ENCODE data around the gene CEP83.

DNA sequence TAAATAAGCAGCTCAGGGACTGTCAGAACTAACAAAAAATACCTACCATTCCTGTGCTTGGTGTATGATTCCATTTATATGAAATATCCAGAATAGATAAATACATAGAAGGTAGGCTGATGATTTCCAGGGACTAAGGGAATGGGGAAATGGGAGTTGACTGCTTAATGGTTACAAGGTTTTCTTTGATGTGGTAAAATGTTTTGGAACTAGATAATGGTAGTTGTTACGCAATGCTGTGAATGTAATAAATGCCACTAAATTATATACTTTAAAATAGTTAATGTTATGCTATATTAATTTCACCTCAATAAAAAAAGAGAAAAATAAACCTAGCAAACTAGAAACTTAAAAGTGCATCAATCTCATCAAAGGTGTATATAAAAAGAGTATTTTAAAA, 41.1 kb downstream of the CEP83 start:
- TF ChIP-seq, protein P1, sequence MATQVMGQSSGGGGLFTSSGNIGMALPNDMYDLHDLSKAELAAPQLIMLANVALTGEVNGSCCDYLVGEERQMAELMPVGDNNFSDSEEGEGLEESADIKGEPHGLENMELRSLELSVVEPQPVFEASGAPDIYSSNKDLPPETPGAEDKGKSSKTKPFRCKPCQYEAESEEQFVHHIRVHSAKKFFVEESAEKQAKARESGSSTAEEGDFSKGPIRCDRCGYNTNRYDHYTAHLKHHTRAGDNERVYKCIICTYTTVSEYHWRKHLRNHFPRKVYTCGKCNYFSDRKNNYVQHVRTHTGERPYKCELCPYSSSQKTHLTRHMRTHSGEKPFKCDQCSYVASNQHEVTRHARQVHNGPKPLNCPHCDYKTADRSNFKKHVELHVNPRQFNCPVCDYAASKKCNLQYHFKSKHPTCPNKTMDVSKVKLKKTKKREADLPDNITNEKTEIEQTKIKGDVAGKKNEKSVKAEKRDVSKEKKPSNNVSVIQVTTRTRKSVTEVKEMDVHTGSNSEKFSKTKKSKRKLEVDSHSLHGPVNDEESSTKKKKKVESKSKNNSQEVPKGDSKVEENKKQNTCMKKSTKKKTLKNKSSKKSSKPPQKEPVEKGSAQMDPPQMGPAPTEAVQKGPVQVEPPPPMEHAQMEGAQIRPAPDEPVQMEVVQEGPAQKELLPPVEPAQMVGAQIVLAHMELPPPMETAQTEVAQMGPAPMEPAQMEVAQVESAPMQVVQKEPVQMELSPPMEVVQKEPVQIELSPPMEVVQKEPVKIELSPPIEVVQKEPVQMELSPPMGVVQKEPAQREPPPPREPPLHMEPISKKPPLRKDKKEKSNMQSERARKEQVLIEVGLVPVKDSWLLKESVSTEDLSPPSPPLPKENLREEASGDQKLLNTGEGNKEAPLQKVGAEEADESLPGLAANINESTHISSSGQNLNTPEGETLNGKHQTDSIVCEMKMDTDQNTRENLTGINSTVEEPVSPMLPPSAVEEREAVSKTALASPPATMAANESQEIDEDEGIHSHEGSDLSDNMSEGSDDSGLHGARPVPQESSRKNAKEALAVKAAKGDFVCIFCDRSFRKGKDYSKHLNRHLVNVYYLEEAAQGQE (IDR thresholded peaks at IDR 0.05; ENCODE audit: unreplicated experiment) = no peak
- TF ChIP-seq, protein P2, sequence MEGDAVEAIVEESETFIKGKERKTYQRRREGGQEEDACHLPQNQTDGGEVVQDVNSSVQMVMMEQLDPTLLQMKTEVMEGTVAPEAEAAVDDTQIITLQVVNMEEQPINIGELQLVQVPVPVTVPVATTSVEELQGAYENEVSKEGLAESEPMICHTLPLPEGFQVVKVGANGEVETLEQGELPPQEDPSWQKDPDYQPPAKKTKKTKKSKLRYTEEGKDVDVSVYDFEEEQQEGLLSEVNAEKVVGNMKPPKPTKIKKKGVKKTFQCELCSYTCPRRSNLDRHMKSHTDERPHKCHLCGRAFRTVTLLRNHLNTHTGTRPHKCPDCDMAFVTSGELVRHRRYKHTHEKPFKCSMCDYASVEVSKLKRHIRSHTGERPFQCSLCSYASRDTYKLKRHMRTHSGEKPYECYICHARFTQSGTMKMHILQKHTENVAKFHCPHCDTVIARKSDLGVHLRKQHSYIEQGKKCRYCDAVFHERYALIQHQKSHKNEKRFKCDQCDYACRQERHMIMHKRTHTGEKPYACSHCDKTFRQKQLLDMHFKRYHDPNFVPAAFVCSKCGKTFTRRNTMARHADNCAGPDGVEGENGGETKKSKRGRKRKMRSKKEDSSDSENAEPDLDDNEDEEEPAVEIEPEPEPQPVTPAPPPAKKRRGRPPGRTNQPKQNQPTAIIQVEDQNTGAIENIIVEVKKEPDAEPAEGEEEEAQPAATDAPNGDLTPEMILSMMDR (conservative IDR thresholded peaks at IDR 0.05; ENCODE audit: low read depth in 2 of 2) = no peak
- no peak for TF ChIP-seq EZH2 (IDR thresholded peaks at IDR 0.05; ENCODE audit: low read depth, unreplicated experiment)
- TF ChIP-seq POLR2AphosphoS5 (IDR thresholded peaks at IDR 0.05; ENCODE audit: low read depth) = no peak
- TF ChIP-seq, protein P3, sequence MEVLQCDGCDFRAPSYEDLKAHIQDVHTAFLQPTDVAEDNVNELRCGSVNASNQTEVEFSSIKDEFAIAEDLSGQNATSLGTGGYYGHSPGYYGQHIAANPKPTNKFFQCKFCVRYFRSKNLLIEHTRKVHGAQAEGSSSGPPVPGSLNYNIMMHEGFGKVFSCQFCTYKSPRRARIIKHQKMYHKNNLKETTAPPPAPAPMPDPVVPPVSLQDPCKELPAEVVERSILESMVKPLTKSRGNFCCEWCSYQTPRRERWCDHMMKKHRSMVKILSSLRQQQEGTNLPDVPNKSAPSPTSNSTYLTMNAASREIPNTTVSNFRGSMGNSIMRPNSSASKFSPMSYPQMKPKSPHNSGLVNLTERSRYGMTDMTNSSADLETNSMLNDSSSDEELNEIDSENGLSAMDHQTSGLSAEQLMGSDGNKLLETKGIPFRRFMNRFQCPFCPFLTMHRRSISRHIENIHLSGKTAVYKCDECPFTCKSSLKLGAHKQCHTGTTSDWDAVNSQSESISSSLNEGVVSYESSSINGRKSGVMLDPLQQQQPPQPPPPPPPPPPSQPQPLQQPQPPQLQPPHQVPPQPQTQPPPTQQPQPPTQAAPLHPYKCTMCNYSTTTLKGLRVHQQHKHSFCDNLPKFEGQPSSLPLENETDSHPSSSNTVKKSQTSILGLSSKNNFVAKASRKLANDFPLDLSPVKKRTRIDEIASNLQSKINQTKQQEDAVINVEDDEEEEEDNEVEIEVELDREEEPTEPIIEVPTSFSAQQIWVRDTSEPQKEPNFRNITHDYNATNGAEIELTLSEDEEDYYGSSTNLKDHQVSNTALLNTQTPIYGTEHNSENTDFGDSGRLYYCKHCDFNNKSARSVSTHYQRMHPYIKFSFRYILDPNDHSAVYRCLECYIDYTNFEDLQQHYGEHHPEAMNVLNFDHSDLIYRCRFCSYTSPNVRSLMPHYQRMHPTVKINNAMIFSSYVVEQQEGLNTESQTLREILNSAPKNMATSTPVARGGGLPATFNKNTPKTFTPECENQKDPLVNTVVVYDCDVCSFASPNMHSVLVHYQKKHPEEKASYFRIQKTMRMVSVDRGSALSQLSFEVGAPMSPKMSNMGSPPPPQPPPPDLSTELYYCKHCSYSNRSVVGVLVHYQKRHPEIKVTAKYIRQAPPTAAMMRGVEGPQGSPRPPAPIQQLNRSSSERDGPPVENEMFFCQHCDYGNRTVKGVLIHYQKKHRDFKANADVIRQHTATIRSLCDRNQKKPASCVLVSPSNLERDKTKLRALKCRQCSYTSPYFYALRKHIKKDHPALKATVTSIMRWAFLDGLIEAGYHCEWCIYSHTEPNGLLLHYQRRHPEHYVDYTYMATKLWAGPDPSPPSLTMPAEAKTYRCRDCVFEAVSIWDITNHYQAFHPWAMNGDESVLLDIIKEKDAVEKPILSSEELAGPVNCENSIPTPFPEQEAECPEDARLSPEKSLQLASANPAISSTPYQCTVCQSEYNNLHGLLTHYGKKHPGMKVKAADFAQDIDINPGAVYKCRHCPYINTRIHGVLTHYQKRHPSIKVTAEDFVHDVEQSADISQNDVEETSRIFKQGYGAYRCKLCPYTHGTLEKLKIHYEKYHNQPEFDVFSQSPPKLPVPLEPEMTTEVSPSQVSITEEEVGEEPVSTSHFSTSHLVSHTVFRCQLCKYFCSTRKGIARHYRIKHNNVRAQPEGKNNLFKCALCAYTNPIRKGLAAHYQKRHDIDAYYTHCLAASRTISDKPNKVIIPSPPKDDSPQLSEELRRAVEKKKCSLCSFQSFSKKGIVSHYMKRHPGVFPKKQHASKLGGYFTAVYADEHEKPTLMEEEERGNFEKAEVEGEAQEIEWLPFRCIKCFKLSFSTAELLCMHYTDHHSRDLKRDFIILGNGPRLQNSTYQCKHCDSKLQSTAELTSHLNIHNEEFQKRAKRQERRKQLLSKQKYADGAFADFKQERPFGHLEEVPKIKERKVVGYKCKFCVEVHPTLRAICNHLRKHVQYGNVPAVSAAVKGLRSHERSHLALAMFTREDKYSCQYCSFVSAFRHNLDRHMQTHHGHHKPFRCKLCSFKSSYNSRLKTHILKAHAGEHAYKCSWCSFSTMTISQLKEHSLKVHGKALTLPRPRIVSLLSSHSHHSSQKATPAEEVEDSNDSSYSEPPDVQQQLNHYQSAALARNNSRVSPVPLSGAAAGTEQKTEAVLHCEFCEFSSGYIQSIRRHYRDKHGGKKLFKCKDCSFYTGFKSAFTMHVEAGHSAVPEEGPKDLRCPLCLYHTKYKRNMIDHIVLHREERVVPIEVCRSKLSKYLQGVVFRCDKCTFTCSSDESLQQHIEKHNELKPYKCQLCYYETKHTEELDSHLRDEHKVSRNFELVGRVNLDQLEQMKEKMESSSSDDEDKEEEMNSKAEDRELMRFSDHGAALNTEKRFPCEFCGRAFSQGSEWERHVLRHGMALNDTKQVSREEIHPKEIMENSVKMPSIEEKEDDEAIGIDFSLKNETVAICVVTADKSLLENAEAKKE (CRISPR knock-in tag; IDR thresholded peaks at IDR 0.05) = no peak
- no peak for TF ChIP-seq STAT1 (IDR thresholded peaks at IDR 0.05; ENCODE audit: unreplicated experiment)
- no peak for TF ChIP-seq JUNB (IDR thresholded peaks at IDR 0.05; ENCODE audit: unreplicated experiment)
- TF ChIP-seq NANOG (IDR thresholded peaks at IDR 0.05; ENCODE audit: borderline replicate concordance) = no peak
- TF ChIP-seq EZH2phosphoT487 (IDR thresholded peaks at IDR 0.05; ENCODE audit: unreplicated experiment) = no peak

Measured in GM23338 (cell line).